Gastroesophageal sphincter (tissue), 3 donors: ENCODE data around the gene MTG2.

Experiments used
- EP300 ChIP-seq: sonication (generic); formaldehyde crosslinking; IDR thresholded peaks from one replicate; pipeline ENCODE4 v1.6.1; 2017; ENCODE audit warnings: antibody characterized with exemption, mild to moderate bottlenecking
- POLR2A ChIP-seq, 2 donors: fragments of 450-650 bp; IDR thresholded peaks; one replicate each; pipeline ENCODE4 v1.6.1; 2017; ENCODE audit warnings: antibody characterized with exemption in 2 of 2, mild to moderate bottlenecking in 2 of 2, moderate library complexity in 1 of 2
- POLR2AphosphoS5 ChIP-seq: sonication (generic); formaldehyde crosslinking; IDR thresholded peaks from one replicate; pipeline ENCODE4 v1.6.1; 2017; ENCODE audit warnings: antibody characterized with exemption
- TF ChIP-seq, protein P1 (sequence below), 4 experiments: fragments of 200-600 bp in 2 of 4; fragments of 450-650 bp in 2 of 4; sonication (generic) in 1 of 4; IDR thresholded peaks; one replicate each; pipeline ENCODE4 v1.5.1; 2017 to 2019; ENCODE audit warnings: antibody characterized with exemption in 4 of 4, mild to moderate bottlenecking in 2 of 4, moderate library complexity in 2 of 4

- TF ChIP-seq, protein P1, sequence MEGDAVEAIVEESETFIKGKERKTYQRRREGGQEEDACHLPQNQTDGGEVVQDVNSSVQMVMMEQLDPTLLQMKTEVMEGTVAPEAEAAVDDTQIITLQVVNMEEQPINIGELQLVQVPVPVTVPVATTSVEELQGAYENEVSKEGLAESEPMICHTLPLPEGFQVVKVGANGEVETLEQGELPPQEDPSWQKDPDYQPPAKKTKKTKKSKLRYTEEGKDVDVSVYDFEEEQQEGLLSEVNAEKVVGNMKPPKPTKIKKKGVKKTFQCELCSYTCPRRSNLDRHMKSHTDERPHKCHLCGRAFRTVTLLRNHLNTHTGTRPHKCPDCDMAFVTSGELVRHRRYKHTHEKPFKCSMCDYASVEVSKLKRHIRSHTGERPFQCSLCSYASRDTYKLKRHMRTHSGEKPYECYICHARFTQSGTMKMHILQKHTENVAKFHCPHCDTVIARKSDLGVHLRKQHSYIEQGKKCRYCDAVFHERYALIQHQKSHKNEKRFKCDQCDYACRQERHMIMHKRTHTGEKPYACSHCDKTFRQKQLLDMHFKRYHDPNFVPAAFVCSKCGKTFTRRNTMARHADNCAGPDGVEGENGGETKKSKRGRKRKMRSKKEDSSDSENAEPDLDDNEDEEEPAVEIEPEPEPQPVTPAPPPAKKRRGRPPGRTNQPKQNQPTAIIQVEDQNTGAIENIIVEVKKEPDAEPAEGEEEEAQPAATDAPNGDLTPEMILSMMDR (IDR thresholded peaks at IDR 0.05) = no peak
- TF ChIP-seq POLR2AphosphoS5 = no peak
- no peak for TF ChIP-seq POLR2A (IDR thresholded peaks at IDR 0.05)
- TF ChIP-seq EP300 = no peak
Observed at GRCh38 chr20:62226707-62227590, 44.1 kb downstream of the MTG2 start.
